ENCODE data around the gene TCP10L.
"Not testable (repeated sequence)": the region's sequence is repeated elsewhere in the genome, so short reads cannot be mapped to it uniquely, and the experiment has no call there.

Gene TCP10L, protein sequence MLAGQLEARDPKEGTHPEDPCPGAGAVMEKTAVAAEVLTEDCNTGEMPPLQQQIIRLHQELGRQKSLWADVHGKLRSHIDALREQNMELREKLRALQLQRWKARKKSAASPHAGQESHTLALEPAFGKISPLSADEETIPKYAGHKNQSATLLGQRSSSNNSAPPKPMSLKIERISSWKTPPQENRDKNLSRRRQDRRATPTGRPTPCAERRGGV

DNA sequence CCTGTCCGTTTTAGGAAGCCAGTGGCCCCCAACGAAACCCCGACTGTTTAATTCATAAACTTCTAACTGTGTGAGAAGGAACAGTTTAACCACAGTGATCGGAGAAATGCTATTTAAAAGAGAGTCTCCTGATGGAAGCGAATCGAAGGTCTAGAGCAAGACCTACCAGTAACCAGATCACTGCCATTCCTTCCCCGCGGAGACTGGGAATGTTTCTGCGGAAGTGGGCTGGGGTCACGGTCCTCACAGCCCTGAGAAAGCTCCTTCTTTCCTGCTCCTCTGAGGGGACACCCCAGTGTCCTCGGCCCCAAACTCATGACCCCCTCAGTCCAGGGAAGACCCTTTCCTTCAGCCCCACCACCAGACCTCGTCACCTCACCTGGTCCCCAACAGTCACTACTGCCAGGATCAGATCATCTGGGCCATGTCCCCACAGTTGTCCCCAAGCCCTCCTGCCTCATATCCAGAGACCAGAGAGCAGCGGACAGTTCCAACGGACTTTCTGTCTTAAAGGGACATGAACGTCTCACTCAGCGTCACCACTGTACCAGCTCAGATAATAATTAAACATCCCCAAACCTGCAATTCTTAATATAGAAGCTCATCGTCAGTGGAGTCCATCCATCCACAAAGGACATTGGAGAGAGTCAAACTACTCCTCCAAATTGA is at the start of gene TCP10L:
Gene TCP10L (minus strand): TSS at position 482 of the 669 bp plus-strand sequence. CDS start 1,219 bp downstream, outside the sequence.
- DNase-seq (ENCODE audit: low read depth in 2 of 2), result no peak

DNA sequence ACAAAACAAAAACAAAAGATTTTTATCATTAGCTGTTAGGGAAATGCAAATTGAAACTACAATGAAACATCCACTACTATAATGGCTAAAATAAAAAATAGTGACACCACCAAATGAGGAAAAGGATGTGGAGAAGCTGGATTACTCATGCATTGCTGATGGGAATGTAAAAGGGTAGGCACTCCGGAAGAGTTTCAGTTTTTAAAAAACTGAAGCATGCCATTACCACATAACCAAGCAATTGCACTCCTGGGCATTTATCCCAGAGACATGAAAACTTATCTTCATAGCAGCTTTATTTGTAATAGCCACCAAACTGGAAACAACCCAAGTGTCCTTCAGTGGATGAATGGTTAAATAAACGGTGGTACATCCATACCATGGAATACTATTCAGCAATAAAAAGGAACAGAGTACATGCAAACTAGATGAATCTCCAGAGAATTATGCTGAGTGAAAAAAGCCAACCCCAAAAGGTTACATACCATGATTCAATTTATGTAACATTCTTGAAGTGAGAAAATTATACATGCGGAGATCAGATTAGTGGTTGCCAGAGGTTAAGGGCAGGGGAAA is 41.4 kb upstream of the TCP10L start:
- DNase-seq (ENCODE audit: low read depth in 2 of 2), result no peak

DNA sequence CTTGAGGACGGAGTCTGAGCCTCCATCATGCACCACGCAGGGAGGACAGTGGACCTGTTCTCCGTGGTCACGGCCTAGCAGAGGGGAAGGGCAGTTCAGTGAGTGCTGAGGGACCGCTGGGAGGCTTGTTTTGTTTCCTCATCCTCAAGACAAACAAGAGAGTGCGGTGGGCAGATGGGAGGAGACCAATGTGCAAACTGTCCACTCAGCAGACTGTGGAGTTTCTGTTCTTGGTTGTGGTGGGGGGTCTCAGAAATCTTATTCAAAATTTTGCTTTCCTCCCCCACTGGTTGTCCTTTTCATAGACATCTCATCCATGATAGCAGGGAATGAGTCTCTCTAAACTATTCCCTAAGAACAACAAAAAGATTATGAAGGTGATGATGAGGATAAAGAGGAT is 32.9 kb upstream of the TCP10L start:
- DNase-seq (ENCODE audit: low read depth in 2 of 2), result not testable (repeated sequence)

DNA sequence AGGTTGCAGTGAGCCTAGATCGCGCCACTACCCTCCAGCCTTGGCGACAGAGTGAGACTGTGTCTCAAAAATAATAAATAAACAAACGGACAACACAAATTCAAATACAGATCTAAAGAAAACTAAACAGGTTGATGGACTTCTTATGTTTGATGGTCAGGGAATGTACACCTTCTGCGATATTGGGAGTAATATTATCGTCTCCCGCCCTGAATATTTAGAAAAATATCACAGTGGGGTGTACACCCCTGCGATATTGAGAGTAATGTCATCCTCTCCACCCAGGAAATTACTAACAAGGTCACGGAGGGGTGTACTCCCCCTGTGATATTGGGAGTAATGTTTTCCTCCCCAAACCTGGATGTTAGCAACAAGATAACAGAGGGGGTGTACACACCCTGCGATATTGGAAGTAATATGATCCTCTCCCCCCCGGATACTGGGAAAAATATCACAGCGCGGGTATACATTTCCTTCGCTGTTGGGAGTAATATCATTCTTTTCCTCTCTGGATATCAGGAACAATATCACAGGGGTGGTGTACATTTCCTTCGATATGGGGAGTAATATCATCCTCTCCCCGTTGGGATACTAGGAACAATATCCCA is 28.2 kb upstream of the TCP10L start:
- DNase-seq (ENCODE audit: low read depth in 2 of 2), result no peak

DNA sequence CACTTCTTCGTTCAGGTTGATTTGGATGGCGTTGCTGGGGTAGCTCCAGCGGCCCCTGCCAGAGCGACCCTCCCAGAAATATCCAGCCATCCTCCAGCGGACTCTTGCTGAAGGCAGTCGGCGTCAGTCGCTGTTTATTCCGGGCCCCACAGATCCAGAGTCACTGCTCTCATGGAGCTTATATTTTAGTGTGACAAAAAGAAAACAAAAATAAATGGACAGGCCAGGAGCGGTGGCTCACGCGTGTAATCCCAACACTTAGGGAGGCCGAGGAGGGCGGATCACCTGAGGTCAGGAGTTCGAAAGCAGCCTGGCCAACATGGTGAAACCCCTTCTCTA is 27.6 kb upstream of the TCP10L start:
- no peak for DNase-seq (ENCODE audit: low read depth in 2 of 2)

DNA sequence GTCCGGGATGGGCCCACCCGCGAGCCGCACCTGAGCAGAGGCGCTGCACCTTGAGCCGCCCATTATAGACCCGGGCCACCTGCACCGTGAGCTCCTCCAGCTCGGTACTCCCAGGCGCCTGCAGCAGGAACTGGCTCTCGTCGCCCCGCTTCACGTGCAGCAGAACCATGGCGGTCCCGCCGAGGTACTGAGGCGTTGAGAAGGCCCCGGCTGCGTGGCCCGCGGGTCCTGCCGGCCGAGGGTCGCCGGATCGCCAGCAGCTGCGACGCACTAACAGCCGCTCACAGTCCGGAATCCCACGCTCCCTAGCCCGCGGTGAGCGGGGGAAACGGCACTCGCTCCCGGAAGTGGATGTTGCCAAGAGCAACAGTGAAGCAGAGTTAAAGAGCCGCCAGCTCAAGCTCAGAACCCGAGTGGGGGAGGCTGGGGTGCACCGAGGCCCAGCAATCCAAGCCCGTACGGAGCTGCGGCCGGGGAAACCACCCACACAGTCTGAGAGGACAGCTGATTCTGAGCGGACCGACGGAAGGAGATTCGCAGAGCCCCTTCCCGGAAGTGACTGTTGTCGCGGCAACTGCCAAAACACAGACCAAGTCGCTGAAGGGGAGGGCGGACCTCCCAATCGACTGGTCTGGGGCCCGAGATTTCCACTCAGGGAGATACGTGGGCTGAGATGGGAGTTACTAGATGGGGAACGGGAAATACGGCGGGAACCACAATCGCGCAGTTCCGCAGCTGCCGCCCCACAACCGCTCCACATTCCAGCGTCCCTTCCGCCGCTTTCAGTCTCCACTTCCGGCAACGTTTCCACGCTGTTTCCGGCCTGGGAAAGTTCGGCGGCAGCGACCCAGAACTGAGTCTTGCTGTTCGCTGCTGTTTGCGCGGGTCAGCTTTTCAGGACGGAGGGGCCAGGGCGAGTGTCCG is 27.0 kb upstream of the TCP10L start, which contains the start of gene CFAP298:
Gene CFAP298 (minus strand): TSS at position 303 of the 924 bp plus-strand sequence. CDS start 134 bp downstream, at position 169.
- peak; percentile 63 to 73 for DNase-seq (ENCODE audit: low read depth in 2 of 2)

DNA sequence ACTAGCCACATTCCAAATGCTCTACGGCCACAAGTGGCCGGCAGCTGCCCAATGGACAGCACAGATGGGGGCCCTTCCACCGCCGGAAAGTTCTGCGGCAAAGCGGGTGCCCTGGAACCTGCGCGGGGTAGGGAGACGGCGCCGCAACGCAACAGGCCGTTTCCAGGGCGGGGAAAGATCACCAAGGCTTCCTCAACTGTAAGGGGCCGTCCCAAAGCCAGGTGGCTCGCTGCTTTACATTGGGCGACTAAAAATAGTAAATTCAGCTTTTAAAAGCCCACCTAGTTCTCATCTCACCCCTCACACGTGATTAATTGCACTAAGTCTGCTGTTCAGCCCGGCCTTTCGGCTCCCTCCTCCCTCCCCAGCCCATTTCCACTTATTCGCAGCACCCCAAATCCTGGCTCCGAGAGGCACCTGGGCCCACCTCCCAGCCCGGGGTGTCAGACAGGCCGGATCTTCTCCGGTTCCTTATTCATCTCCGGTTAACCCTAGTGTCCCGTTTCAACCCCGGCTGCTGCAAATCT is 26.2 kb upstream of the TCP10L start:
- peak; percentile 1 to 10 for DNase-seq (ENCODE audit: low read depth in 2 of 2)

DNA sequence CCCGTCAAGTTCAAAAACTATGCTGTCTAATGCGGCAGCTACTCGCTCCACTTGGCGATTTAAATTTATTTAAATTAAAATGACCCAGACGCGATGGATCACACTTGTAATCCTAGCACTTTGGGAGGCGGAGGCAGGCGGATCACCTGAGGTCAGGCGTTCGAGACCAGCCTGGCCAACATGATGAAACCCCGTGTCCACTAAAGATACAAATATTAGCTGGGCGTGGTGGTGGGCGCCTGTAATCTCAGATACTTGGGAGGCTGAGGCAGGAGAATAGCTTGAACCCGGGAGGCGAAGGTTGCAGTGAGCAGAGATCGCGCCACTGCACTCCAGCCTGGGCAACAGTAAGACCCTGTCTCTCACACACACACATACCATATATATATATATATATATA is 25.6 kb upstream of the TCP10L start:
- DNase-seq (ENCODE audit: low read depth in 2 of 2), result not testable (repeated sequence)

DNA sequence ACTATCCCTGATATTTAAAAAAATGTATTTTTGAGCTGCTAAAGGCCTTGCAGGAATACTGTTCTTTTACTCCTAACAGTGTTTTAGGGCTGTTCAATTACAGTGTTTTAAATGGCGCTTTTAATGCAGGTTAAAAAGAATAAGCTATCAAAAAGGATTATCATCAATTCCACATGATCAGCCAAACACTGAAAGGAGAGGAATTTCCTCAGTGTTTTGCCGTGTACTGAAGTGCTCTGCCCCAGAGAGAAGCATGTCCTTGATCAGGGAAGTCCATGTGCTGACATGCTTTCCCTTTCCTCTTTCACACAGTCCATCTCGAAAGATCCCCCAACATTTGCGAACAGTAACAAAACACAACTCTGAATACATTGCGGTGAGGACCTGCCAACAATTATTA is 23.5 kb upstream of the TCP10L start:
- DNase-seq (ENCODE audit: low read depth in 2 of 2), result no peak

DNA sequence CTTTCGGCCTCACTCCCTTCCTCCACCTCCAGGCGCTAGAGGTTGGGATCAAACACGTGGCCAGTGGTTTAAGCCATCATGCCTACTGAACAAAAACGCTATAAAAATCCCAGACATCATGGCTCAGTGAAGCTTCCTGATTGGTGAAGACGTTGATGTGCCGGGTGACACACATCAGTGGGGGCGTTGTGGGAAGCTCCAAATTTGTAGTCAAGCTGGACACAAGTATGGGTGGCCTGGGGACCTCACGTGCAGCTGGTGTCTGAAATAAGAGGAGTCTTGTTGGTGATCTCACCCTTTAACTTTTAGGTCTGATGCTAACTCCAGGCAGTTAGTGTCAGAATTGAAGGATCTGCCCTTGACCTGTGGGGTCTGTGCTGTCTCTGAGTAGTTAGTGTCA is 20.1 kb upstream of the TCP10L start:
- DNase-seq (ENCODE audit: low read depth in 2 of 2), result no peak

DNA sequence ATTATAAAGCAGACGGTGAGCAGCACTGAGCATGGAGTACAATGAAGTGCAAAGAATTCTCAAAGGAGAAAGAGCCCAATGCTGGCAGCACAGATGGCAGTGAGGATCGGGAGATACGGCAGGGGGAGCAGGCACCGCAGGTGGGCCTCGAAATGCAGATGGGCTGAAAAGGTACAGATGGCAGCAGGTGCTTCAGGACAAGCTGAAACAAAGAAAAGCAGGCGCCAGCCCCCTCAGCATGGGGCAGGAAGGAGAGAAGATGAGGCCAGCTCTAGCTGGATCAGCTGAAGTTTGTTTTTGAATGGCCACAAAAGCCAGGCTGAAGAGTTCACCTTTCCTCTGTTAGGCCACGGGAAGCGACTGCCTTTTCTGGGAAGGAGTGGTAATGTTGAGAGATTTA is 19.1 kb upstream of the TCP10L start:
- no peak for DNase-seq (ENCODE audit: low read depth in 2 of 2)

DNA sequence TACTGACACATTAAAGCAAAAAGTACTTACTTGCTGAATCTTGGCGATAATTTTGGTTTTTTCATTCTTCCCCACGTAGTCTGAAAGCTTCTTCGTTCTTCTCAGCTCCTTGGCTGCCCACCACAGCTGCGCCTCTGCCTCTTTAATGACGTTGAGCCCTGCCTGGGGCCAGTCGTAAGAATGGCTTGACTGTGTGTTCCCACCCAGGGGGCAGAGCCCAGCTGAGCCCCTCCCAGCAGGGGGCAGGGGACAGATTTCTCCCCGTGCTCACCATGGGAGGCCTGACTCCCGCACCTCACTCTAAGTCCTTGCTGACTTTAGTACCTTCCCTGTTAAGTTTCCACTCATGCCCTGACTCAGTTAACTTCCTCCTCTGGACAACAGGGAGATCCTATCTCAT is 17.8 kb upstream of the TCP10L start:
- DNase-seq (ENCODE audit: low read depth in 2 of 2), result no peak

DNA sequence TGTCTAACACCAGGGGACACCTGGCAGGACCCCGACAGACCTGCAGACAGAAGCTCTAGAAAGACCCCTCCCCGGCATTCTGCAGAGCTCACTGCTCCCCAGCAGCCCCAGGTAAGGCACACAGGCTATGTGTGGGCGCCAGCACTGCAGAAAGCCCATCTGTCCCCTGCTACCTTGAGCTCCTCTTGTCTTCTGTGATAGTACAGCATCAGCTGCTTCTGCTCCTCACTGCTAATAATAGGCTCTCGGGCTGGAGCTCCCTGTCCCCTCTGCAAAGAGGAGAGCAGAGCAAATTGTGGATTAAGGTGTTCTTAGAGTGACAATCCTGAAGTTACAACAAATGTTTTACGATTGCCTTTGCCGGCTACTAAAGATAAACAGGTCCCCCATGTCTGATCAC is 16.8 kb upstream of the TCP10L start:
- no peak for DNase-seq (ENCODE audit: low read depth in 2 of 2)

DNA sequence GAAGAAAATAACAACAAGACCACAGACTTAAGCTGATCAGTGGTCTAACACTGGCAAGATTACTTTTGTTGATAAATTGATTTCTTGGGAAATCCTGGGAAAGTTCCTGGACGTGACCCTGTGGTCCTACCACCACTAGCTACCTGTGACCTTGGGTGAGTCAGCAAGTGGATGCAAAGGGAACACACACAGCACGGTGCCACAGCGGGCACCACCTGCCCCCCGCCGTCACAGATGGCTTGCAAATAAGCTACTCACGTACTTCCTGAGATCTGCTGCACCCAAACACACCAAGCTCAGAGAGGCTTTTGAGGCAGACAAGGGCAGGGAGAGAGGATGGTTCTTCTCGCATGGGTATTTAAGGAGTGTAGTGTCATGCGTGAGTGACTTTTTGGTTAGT is 14.2 kb upstream of the TCP10L start:
- no peak for DNase-seq (ENCODE audit: low read depth in 2 of 2)

DNA sequence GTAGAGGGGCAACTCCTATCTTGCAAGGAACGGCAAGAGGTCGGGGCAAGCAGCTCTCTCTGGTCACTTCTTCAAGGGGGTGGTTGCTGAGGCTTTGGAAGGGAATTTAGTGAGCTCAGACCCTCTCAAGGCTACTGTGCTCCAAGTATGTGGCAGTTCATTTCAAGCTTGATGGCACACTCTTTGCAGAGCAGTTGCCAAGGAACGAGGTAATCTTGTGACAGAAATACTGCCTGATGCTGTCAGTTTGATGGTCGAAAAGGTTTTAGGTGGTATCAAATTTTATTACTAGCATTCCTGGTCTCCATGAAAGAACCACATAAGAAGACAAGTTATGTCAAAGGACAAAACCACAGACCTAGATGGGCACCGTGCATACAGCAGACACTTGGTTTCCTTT is 13.8 kb upstream of the TCP10L start:
- DNase-seq (ENCODE audit: low read depth in 2 of 2), result no peak

DNA sequence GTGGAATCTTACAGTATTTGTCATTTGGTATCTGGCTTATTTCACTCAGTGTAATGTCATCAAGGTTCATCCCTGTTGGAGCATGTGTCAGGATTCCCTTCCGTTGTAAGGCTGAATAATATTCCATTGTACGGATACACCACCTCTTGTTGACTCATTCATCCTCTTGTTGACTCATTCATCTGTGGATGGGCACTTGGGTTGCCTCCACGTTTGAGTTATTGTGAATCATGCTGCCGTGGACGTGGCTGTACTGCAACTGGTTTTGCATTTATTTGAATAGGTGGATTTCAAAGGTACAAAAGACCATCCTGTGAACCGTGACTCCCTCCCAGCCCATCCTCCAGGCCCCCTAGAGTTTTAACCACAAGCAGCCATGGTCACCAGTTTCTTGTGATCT is 11.9 kb upstream of the TCP10L start:
- no peak for DNase-seq (ENCODE audit: low read depth in 2 of 2)

DNA sequence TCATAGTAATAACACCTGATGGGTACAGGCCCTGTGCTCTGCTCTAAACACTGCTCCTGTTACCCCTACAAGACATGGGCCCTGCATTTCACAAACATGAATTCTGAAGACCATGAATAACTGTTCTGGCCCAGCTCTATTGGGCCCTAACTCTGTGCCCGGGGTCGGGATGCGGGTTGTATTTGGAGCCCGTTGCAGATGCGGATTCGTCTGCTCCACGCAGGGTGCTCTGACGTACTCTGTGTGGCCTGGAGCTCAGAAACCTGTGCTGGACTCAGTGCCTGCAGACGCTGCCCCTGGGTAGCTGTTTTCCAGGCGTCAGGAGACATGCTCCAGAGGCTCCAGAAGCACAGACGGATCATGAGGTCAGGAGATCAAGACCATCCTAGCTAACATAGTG is 10.1 kb upstream of the TCP10L start:
- DNase-seq (ENCODE audit: low read depth in 2 of 2), result no peak

DNA sequence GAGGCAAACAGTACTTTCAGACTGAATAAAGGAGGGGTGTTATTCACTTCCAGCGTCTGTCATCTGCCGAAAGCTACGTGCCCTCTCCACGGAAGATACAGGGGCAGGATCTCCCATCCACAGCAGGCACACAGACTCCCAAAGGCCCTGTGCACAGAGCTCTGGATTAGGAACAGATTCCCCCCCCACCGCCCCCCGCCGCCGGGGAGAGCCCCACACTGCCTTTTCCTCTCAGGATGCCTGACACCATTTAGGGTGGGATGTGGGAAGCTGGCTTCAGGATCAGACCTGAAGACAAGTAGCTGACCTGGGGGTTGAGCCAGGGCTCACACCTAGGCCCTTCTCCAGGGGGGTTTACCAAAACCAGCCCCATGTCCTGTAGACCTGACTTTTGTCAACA is 8.4 kb upstream of the TCP10L start:
- DNase-seq (ENCODE audit: low read depth in 2 of 2), result no peak

DNA sequence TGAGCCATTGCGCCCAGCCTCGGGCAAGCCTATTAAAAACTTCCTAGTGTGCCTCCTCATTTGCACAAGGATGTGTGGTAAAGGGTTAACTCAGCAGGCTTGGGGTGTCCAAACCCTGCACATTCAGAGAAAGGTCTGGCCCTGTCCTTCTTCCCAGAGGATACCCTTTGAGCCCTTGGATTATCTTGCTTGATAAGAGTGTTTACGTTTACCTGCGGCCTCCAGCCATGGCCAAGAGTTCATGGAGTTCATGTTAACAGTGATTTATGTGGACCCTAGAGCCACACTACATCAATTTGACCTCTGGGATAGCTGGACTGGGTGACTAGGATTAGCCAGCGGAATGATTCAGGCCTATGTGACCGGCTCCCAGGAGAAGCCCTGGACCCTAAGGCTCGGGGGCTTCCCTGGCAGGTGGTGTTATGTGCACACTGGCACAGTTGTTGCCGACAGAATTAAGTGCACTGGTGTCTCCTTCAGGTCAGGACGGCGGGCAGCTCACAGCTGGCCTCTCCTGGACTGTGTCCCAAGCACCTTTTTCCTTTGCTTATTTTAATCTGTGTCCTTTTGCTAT is 7.7 kb upstream of the TCP10L start:
- no peak for DNase-seq (ENCODE audit: low read depth in 2 of 2)

DNA sequence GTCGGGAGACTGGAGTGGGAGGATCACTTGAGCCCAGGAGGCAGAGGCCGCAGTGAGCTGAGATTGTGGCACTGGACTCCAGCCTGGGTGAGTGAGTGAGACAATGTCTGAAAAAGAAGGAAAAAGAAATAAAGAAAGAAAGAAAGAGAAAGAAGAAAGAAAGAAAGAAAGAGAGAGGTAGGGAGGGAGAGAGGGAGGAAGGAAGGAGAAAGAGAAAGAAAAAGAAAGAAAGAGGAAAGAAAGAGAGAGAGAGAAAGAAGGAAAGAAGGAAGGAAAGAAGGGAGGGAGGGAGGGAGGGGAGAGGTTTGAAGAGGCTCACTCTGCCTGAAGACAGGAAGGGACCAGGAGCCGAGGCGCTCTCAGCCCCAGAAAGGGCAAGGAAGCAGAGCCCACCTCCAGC is 4.8 kb upstream of the TCP10L start:
- no peak for DNase-seq (ENCODE audit: low read depth in 2 of 2)

DNA sequence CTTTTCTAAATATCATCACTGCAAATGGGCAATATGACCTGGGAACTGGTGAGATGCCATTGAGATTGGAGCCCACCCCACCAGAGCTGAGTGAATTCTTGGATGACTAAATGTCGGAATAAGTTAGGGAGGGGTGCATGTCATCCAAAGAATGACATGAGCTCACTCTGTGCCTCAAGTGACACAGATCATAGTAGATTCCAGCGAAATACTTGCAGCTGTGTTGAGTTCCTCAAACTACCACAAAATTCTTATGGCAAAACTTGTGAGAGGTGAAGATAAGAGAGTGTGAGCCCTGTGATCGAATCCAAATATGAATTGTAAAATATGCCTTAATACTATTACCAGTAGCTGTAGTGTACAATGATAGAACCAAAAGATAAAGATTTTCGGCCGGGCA is 2.3 kb upstream of the TCP10L start:
- DNase-seq (ENCODE audit: low read depth in 2 of 2), result no peak
